Measurements from ENCODE around the gene RRP8. TPM values are rescaled to one million over a fixed set of nuclear protein-coding genes. Genes with fewer than 3 reads are reported as not detected.

Gene RRP8
- total and polyA plus RNA-seq, 2 of the 8 experiments (the other 6 are each of a cell fraction or from before 2014, with no cell fraction given) = 4.2 to 14.9 TPM

DNA sequence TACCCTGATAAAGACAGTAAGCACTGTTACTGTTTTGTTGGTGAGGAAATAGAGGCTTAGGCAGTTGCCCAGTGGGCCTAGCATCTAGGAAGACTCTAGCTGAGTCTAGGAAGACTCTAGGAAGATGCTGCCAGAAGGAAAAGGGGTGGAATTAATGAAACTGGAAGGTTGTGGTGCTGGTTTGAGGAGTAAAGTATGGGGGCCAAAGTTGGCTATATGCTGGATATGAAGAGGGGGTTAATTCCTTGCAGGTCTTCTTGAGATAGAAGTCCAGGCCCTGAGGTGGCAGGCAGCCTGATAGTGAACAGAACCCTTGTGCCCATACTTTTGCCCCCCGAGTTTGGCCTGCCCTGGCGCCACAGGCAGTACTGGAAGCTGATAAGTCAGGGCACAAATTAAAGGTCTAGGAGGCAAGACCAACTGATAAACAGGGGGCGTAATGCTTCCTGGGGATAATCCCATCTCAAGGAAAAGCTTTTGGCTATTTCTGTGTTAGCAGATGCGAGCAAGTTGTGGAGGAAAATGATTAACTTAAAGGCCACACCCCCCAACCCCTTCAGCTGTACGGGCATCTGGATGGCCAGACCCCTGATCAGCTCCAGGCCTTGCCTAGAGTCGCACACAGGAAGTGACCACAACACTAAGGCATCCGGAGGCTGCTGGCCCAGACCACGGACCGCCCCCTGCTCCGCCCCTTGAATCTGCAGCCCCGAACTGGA, 3.2 kb upstream of the RRP8 start:
- H3K27me3 ChIP-seq (replicated peaks in 1 of 4; ENCODE audit: control insufficient read depth in 3 of 4, extremely low read depth in 1 of 4, insufficient read depth in 3 of 4, low read length in 3 of 4) = no peaks in the 10 kb centered on the region
- FAIRE-seq = peak; percentile 32
- H3K9me3 ChIP-seq (ENCODE audit: insufficient read depth in 2 of 2, low read depth in 1 of 2, low read length in 1 of 2) = no peaks in the 10 kb centered on the region
- peak overlapping the region; percentile 53; the same call in 1 of the 2 replicates for H2BK15ac ChIP-seq (ENCODE audit: low read length)
- H4K8ac ChIP-seq (ENCODE audit: extremely low read depth, insufficient read depth, low read length) = no peak overlapping the region; the same call in 1 of the 2 replicates
- peak overlapping the region; percentile 76 for H3K18ac ChIP-seq (ENCODE audit: extremely low read depth, low read length)
- H3K4ac ChIP-seq (replicated peaks; ENCODE audit: insufficient read length, low read depth, low read length) = peak overlapping the region; percentile 16
- H3K4me1 ChIP-seq (replicated peaks in 1 of 4; ENCODE audit: control insufficient read depth in 3 of 4, insufficient read depth in 4 of 4, low read length in 3 of 4) = peaks cover 8 to 29% (median 12%) of the 10 kb centered on the region in 4 experiments
- peak overlapping the region; percentile 82; the same call in 1 of the 2 replicates for H2BK12ac ChIP-seq (ENCODE audit: low read depth, low read length)
- ChIA-PET POLR2A (ENCODE audit: partially characterized antibody) (interaction anchor here (0.6 to 4.8 kb wide), 18 partner anchors 10 to 134 kb away, joined by 3 to 31 read pairs (median 4); partner anchors contain the start of genes ARFIP2, TIMM10B, TPP1 and TRIM3), CTCF (ENCODE audit: partially characterized antibody) (interaction anchor here (0.6 to 2.2 kb wide), 8 partner anchors 10 to 98 kb away, joined by 3 to 10 read pairs (median 3); partner anchors contain the start of genes MRPL17 and TPP1)
- no peak overlapping the region for H3K23ac ChIP-seq (ENCODE audit: insufficient read length)
- no peak overlapping the region for H2BK120ac ChIP-seq (replicated peaks; ENCODE audit: low read depth, low read length)
- H3K27ac ChIP-seq (ENCODE audit: low read depth, low read length) = peak overlapping the region; percentile 59; the same call in 1 of the 2 replicates
- peaks cover 17 to 36% (median 31%) of the 10 kb centered on the region in 4 experiments for H3K36me3 ChIP-seq (ENCODE audit: control insufficient read depth in 2 of 4, insufficient read depth in 4 of 4, low read length in 3 of 4)
- peaks cover 20% of the 10 kb centered on the region for H3K23me2 ChIP-seq (ENCODE audit: low read depth, low read length)
- peak overlapping the region; percentile 32 for H4K91ac ChIP-seq (replicated peaks; ENCODE audit: insufficient read length, low read length)
- H3K9ac ChIP-seq (replicated peaks in 1 of 4; ENCODE audit: extremely low read depth in 1 of 4, low read depth in 3 of 4, low read length in 3 of 4) = peak overlapping the region in 3 of 4 experiments; percentile 25 to 51 (median 45); a peak in 4 of 7 replicates
- H3K14ac ChIP-seq (ENCODE audit: insufficient read length) = no peak overlapping the region
- peak overlapping the region; percentile 17 for H4K5ac ChIP-seq (ENCODE audit: insufficient read length, low read depth, low read length)
- H3K4me3 ChIP-seq (ENCODE audit: extremely low read depth in 1 of 4, insufficient read depth in 2 of 4, low read depth in 3 of 4, low read length in 4 of 4) = peak overlapping the region in 2 of 4 experiments; percentile 4 to 9; a peak in 1 of 8 replicates
- DNase-seq (ENCODE audit: low read depth in 1 of 2, low spot score in 2 of 2) = peak; percentile 89 to 90
- 0 out of 2 replicates have a peak overlapping the region, but pooled peaks have one; percentile 56 for H2BK20ac ChIP-seq (ENCODE audit: low read length)
- 28% methylated on average over 11 of the region's 11 CpGs; no CpG with 5 or more reads in 1 of the 2 experiments for WGBS, 2 experiments (ENCODE audit: extremely low coverage in 1 of 2, insufficient coverage in 1 of 2, insufficient read length in 1 of 2, insufficient replicate concordance in 2 of 2, low coverage in 1 of 2, low lambda C conversion rate in 2 of 2, missing lambda C conversion rate in 1 of 2)
- H3K79me2 ChIP-seq (ENCODE audit: control insufficient read depth in 1 of 2, insufficient read depth in 2 of 2, low read length in 2 of 2) = peaks cover 3 to 54% of the 10 kb centered on the region in 2 experiments
- peak overlapping the region; percentile 81 for H2BK5ac ChIP-seq (ENCODE audit: low read depth, low read length)
- H4K20me1 ChIP-seq (replicated peaks in 1 of 2; ENCODE audit: control insufficient read depth in 1 of 2, insufficient read depth in 2 of 2, low read length in 2 of 2) = no peaks in the 10 kb centered on the region
- no peak overlapping the region for H3K56ac ChIP-seq (replicated peaks; ENCODE audit: insufficient read length, low read depth, low read length)
- H3K4me2 ChIP-seq (ENCODE audit: insufficient read depth in 1 of 2, low read depth in 2 of 2, low read length in 2 of 2) = peak overlapping the region; percentile 53 to 54
- no peak overlapping the region for H2AFZ ChIP-seq (ENCODE audit: low read length)
- H3K79me1 ChIP-seq (ENCODE audit: low read depth, low read length) = peaks cover 12% of the 10 kb centered on the region; the same call in 1 of the 2 replicates
- H2AK5ac ChIP-seq (ENCODE audit: low read depth, low read length) = no peak overlapping the region
- no peak for TF ChIP-seq SUZ12 (IDR thresholded peaks at IDR 0.05; ENCODE audit: low read length)
- TF ChIP-seq CHD2 (IDR thresholded peaks at IDR 0.05; ENCODE audit: low read length) = no peak
- TF ChIP-seq CREB1 (IDR thresholded peaks at IDR 0.05) = no peak
- no peak for TF ChIP-seq SP2 (IDR thresholded peaks at IDR 0.05; ENCODE audit: low read length)
- TF ChIP-seq JUN (IDR thresholded peaks at IDR 0.05; ENCODE audit: low read depth, low read length) = peak; percentile 85
- no peak for TF ChIP-seq BACH1 (IDR thresholded peaks at IDR 0.05; ENCODE audit: low read length)
- TF ChIP-seq SP4 (IDR thresholded peaks at IDR 0.05; ENCODE audit: low read length) = no peak
- TF ChIP-seq CTBP2 (IDR thresholded peaks at IDR 0.05; ENCODE audit: borderline replicate concordance, insufficient read depth, insufficient read length, low read length) = no peak
- no peak for TF ChIP-seq CHD1 (IDR thresholded peaks at IDR 0.05; ENCODE audit: low read depth, low read length)
- peak; percentile 95 for TF ChIP-seq POLR2AphosphoS5 (IDR thresholded peaks at IDR 0.05; ENCODE audit: low read depth, low read length)
- TF ChIP-seq EGR1 (IDR thresholded peaks at IDR 0.05; ENCODE audit: borderline replicate concordance, low read depth, low read length) = no peak
- no peak for TF ChIP-seq RAD21 (IDR thresholded peaks at IDR 0.05 in 1 of 2, conservative IDR thresholded peaks at IDR 0.05 in 1 of 2; ENCODE audit: low read depth in 2 of 2, low read length in 2 of 2)
